PC-9 (cell line): ENCODE results near the gene SGIP1.

Experiments
- CTCF ChIP-seq: fragments of 200-600 bp; sonication (generic); conservative IDR thresholded peaks from 2 replicates; pipeline ENCODE4 v1.6.1; 2017; ENCODE audit warnings: mixed run types, antibody characterized with exemption, mild to moderate bottlenecking, moderate library complexity
- EZH2 ChIP-seq: fragments of 200-600 bp; sonication (generic); IDR thresholded peaks from 2 replicates; pipeline ENCODE4 v1.8.0; 2017; ENCODE audit warnings: antibody characterized with exemption, low read depth

GRCh38 chr1:66685670-66686069, 151.7 kb downstream of the SGIP1 start:
- TF ChIP-seq CTCF (no peak), EZH2 (no peak)
